Stimulated activated CD4-positive, alpha-beta T cell treated with anti-CD3 and anti-CD28 coated beads, TNF-alpha, amount 100 ng/mL, for 48 hours (primary cell): ENCODE data around the gene TAPBPL.
"Not testable (repeated sequence)": the region's sequence is repeated elsewhere in the genome, so short reads cannot be mapped to it uniquely, and the experiment has no call there.

Source experiments
- DNase-seq, 3 donors: peaks; one replicate each; pipeline ENCODE4 v3.0.0-alpha.2; 2020; ENCODE audit warnings: low read depth in 3 of 3

The TAPBPL gene

GRCh38 chr12:6451348-6452244 is at the start of gene TAPBPL:
TAPBPL (plus strand) TSS chr12:6452042; CDS start chr12:6452249, 207 bp downstream.
- peak; percentile 57 to 73 (median 69) for DNase-seq

GRCh38 chr12:6404390-6404789 is 47.5 kb upstream of the TAPBPL start:
- DNase-seq, result no peak

- no peak for DNase-seq
Observed at GRCh38 chr12:6405963-6406362, 45.9 kb upstream of the TAPBPL start.

GRCh38 chr12:6407236-6407954 is 44.4 kb upstream of the TAPBPL start:
- no peak for DNase-seq

- DNase-seq, result no peak
Observed at GRCh38 chr12:6416596-6416995, 35.2 kb upstream of the TAPBPL start.

GRCh38 chr12:6418796-6419195 is 33.0 kb upstream of the TAPBPL start:
- DNase-seq, result no peak

GRCh38 chr12:6420364-6420763 is 31.5 kb upstream of the TAPBPL start:
- no peak for DNase-seq

GRCh38 chr12:6423267-6424007 is 28.4 kb upstream of the TAPBPL start:
- peak in 2 of 3 donors; percentile 56 to 68 for DNase-seq

GRCh38 chr12:6424008-6424347 is 27.9 kb upstream of the TAPBPL start:
- DNase-seq, result no peak

- no peak for DNase-seq
Observed at GRCh38 chr12:6424866-6425265, 27.0 kb upstream of the TAPBPL start.

- DNase-seq, result no peak
Observed at GRCh38 chr12:6425590-6426531, 26.0 kb upstream of the TAPBPL start.

- peak; percentile 88 to 95 (median 93) for DNase-seq
Observed at GRCh38 chr12:6426882-6427671, 24.8 kb upstream of the TAPBPL start.

- DNase-seq, result not testable (repeated sequence)
Observed at GRCh38 chr12:6427796-6428195, 24.0 kb upstream of the TAPBPL start.

GRCh38 chr12:6428326-6428725 is 23.5 kb upstream of the TAPBPL start:
- DNase-seq, result no peak

- DNase-seq, result no peak
Observed at GRCh38 chr12:6430124-6430989, 21.5 kb upstream of the TAPBPL start.

- DNase-seq, result no peak
Observed at GRCh38 chr12:6432991-6433390, 18.9 kb upstream of the TAPBPL start.

GRCh38 chr12:6434205-6435140 is 17.4 kb upstream of the TAPBPL start:
- no peak for DNase-seq
